ENCODE data around the gene PSAP.

DNA sequence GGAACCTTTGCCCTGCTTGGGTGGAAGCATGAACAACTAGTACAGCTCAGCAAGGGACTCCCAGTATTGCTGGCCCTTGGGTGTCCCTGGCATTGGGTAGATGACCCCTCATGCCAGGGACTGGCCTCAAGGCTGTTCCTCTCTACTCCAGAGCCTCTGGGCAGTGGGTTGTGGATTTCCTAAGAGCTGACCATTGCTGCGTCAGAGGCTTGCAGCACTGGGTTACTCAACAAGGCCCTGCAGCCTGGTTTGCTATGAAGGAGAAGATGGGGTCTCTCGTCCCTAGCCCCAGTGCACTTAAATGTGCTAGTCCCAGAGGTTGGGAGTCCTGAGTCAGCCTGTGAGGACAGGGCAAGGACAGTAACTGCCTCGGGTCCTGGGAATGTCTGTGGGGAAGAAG, 80.3 kb downstream of the PSAP start:
- TF ChIP-seq, protein P1, sequence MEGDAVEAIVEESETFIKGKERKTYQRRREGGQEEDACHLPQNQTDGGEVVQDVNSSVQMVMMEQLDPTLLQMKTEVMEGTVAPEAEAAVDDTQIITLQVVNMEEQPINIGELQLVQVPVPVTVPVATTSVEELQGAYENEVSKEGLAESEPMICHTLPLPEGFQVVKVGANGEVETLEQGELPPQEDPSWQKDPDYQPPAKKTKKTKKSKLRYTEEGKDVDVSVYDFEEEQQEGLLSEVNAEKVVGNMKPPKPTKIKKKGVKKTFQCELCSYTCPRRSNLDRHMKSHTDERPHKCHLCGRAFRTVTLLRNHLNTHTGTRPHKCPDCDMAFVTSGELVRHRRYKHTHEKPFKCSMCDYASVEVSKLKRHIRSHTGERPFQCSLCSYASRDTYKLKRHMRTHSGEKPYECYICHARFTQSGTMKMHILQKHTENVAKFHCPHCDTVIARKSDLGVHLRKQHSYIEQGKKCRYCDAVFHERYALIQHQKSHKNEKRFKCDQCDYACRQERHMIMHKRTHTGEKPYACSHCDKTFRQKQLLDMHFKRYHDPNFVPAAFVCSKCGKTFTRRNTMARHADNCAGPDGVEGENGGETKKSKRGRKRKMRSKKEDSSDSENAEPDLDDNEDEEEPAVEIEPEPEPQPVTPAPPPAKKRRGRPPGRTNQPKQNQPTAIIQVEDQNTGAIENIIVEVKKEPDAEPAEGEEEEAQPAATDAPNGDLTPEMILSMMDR (IDR thresholded peaks at IDR 0.05 in 8 of 11, conservative IDR thresholded peaks at IDR 0.05 in 3 of 11): no peak
- TF ChIP-seq POLR2A (IDR thresholded peaks at IDR 0.05) (peak in 2 of 3 donors; percentile 37 to 38), POLR2AphosphoS5 (IDR thresholded peaks at IDR 0.05) (peak; percentile 60 to 90 (median 62))

Data from spleen (tissue), 7 donors.